H1 (cell line): Measurements from ENCODE around the gene FLVCR1. TPM values are rescaled to one million over a fixed set of nuclear protein-coding genes. Genes with fewer than 3 reads are reported as not detected.

Experiments
- ASH2L ChIP-seq: fragments of 200-600, 300-600 bp; sonication (generic); IDR thresholded peaks from one replicate; pipeline ENCODE4 v1.7.1; 2017; ENCODE audit warnings: low read length
- SIX5 ChIP-seq: IDR thresholded peaks from 2 replicates; pipeline ENCODE4 v1.6.1; 2011; ENCODE audit warnings: mild to moderate bottlenecking, low read depth, low read length
- SP4 ChIP-seq: IDR thresholded peaks from 2 replicates; pipeline ENCODE4 v1.6.1; 2012; ENCODE audit warnings: low read length, inconsistent platforms
- polyA plus RNA-seq, 7 experiments: library from polyadenylated mRNA; depleted of rRNA in 3 of 7; stranded (reverse) in 5 of 7; unstranded in 2 of 7; fragments of >200 nt in 5 of 7; fragments of 200-250 nt in 2 of 7; gene quantifications; 1 replicate in 5 of 7; 2 replicates in 1 of 7; 4 replicates in 1 of 7; pipeline versions ENCODE4 v1.2.1 to v1.2.3, GENCODE V29; 2011 to 2013; ENCODE audit warnings: missing spikeins in 2 of 7, mixed read lengths in 2 of 7
- total RNA-seq: library from RNA; stranded (reverse); fragmentation: NEBNext Ultra II Directional; extraction: Animal tissue kit (Norgen Biotek cat#: 25700); gene quantifications from 2 replicates; pipeline ENCODE4 v1.2.1, GENCODE V29; 2021

Gene FLVCR1
- total and polyA plus RNA-seq, 2 of the 8 experiments (the other 6 are each of a cell fraction or from before 2014, with no cell fraction given) = 31.8 to 75.7 TPM

DNA sequence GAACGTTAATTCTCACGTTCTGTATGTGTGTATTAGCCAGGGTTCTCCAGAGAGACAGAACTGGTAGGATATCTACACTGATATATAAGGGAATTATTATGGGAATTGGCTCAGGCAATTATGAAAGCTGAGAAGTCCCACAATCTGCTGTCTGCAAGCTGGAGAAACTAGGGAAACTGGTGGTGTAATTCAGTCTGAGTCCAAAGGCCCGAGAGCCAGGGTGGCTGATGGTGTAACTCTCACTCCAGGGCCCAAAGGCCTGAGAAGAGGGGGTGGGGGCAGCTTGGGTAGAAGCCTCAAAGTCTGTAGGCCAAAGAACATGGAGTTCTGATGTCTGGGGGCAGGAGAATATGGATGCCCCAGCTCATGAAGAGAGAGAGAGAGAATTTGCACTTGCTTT lies 79.0 kb downstream of the FLVCR1 start (continued):
- TF ChIP-seq ASH2L (no peak), SP4 (no peak), SIX5 (no peak)
